Right lobe of liver (tissue), 6 donors: ENCODE data around the gene NOC3L. TPM values are rescaled to one million over a fixed set of nuclear protein-coding genes. Genes with fewer than 3 reads are reported as not detected.
A peak's percentile ranks its signal among the peaks of the same experiment; 100 is the strongest.

Experiments used
- ATAC-seq, 4 donors: fragments of 200-7000 bp; cut with Tn5 transposase; one replicate each; pipeline ENCODE4 v1.9.1; 2020; ENCODE audit warnings: mild to moderate bottlenecking in 4 of 4, moderate library complexity in 4 of 4
- DNase-seq, 3 donors: peaks; one replicate each; pipeline ENCODE4 v3.0.0-alpha.2; 2020
- H3K27ac ChIP-seq, 3 donors: fragments of 200-600 bp; one replicate each; pipeline ENCODE4 v1.8.0; 2022
- H3K27me3 ChIP-seq, 2 donors: fragments of 200-600 bp; one replicate each; pipeline ENCODE4 v1.8.0; 2022
- H3K36me3 ChIP-seq, 4 donors: fragments of 200-600 bp; sonication (generic) in 1 of 4; one replicate each; pipeline versions ENCODE4 v1.5.1 to v1.8.0; 2017 to 2022; ENCODE audit warnings: control low read depth in 1 of 4
- H3K4me1 ChIP-seq, 4 donors: fragments of 200-600 bp; sonication (generic) in 1 of 4; one replicate each; pipeline versions ENCODE4 v1.5.1 to v1.8.0; 2017 to 2022; ENCODE audit warnings: control low read depth in 1 of 4
- H3K4me3 ChIP-seq, 3 donors: fragments of 200-600 bp; one replicate each; pipeline ENCODE4 v1.8.0; 2022
- H3K9me3 ChIP-seq, 4 donors: fragments of 200-600 bp; sonication (generic) in 1 of 4; one replicate each; pipeline versions ENCODE4 v1.5.1 to v1.8.0; 2017 to 2022; ENCODE audit warnings: control low read depth in 1 of 4
- POLR2A ChIP-seq: fragments of 450-650 bp; IDR thresholded peaks from one replicate; pipeline ENCODE4 v1.6.1; 2017; ENCODE audit warnings: antibody characterized with exemption, mild to moderate bottlenecking
- WGBS: methylation state at CpG from one replicate; pipeline ENCODE4 v1.1.6; 2018; ENCODE audit warnings: low coverage, low lambda C conversion rate; ENCODE audit not compliant: insufficient coverage; ENCODE audit errors: missing lambda C conversion rate; 5-methylcytosine and 5-hydroxymethylcytosine counted together
- intact Hi-C, 2 donors: fragments of 100-400 bp; cut with DNase I; formaldehyde crosslinking; loops; one replicate each; pipeline versions ENCODE4 v1.11.2 to v1.14.1; 2022
- total RNA-seq, 6 experiments: library from RNA; depleted of rRNA in 2 of 6; stranded (reverse); fragments of >200 nt in 2 of 6; fragmentation: NEBNext Ultra II Directional in 3 of 6; extraction: Animal tissue kit (Norgen Biotek cat#: 25700) in 3 of 6; gene quantifications; one replicate each; pipeline versions ENCODE4 v1.1.0 to v1.2.4, GENCODE V29; 2016 to 2023
- TF ChIP-seq, protein P1 (sequence below), 4 donors: fragments of 200-600 bp in 3 of 4; fragments of 450-650 bp in 1 of 4; IDR thresholded peaks; one replicate each; pipeline versions ENCODE4 v1.5.1 to v1.8.0; 2016 to 2022; ENCODE audit warnings: antibody characterized with exemption in 4 of 4, mild to moderate bottlenecking in 2 of 4
- donor health status: DM: no; HTN: yes; CAD: no.
- donor health status: DM: no; HTN: no; CAD: no.
- donor health status: DM: no; HTN: no; CAD: no.
- donor health status: DM: no; HTN: yes; CAD: no.
- donor health status: DM: no; HTN: yes; CAD: no.

NOC3L gene
- total RNA-seq, 6 experiments from 2014 or later: 6.2 to 11.2 (median 9.5) TPM

- H3K4me1 ChIP-seq: peaks cover 0 to 17% (median 8%) of the 10 kb centered on the region in 4 donors
- intact Hi-C loops: no loop called here
- H3K9me3 ChIP-seq: no peaks in the 10 kb centered on the region
- DNase-seq: no peak
- H3K27ac ChIP-seq: no peak overlapping the region
- no peak for ATAC-seq
- no peaks in the 10 kb centered on the region for H3K27me3 ChIP-seq
- no peak overlapping the region for H3K4me3 ChIP-seq
- H3K36me3 ChIP-seq: no peaks in the 10 kb centered on the region
- no peak for TF ChIP-seq POLR2A
- TF ChIP-seq, protein P1, sequence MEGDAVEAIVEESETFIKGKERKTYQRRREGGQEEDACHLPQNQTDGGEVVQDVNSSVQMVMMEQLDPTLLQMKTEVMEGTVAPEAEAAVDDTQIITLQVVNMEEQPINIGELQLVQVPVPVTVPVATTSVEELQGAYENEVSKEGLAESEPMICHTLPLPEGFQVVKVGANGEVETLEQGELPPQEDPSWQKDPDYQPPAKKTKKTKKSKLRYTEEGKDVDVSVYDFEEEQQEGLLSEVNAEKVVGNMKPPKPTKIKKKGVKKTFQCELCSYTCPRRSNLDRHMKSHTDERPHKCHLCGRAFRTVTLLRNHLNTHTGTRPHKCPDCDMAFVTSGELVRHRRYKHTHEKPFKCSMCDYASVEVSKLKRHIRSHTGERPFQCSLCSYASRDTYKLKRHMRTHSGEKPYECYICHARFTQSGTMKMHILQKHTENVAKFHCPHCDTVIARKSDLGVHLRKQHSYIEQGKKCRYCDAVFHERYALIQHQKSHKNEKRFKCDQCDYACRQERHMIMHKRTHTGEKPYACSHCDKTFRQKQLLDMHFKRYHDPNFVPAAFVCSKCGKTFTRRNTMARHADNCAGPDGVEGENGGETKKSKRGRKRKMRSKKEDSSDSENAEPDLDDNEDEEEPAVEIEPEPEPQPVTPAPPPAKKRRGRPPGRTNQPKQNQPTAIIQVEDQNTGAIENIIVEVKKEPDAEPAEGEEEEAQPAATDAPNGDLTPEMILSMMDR (IDR thresholded peaks at IDR 0.05): no peak
- WGBS: 90% methylated on average over 1 of the region's 1 CpG
Observed at GRCh38 chr10:94364482-94364881, 1.7 kb upstream of the NOC3L start.

DNA sequence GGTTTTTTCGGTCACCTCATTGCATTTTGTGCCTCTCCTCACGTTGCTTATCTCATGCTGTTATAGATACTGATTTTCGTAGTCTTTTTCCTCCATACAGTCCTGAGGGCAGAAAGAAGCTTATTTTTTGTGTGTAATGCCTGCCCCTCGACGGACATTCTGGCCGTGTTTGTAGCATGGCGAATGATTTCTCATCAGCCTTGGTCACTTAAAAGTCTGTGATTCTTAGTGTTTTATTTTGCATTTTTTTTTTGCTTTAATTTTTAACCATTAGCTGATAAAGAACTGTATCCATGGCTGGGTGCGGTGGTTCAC lies 469 bp upstream of the NOC3L start:
- intact Hi-C loops: no loop called here
- H3K36me3 ChIP-seq: no peaks in the 10 kb centered on the region
- WGBS: 36% methylated on average over 8 of the region's 8 CpGs
- no peaks in the 10 kb centered on the region for H3K27me3 ChIP-seq
- ATAC-seq: peak in 1 of 4 donors; percentile 39
- no peak for TF ChIP-seq POLR2A
- TF ChIP-seq, protein P1 (IDR thresholded peaks at IDR 0.05): peak in 1 of 4 donors; percentile 20
- DNase-seq: no peak
- H3K9me3 ChIP-seq: no peaks in the 10 kb centered on the region
- peaks cover 0 to 17% (median 8%) of the 10 kb centered on the region in 4 donors for H3K4me1 ChIP-seq
- H3K4me3 ChIP-seq: peak overlapping the region; percentile 64 to 67 (median 67)
- H3K27ac ChIP-seq: peak overlapping the region in 2 of 3 donors; percentile 53 to 71

DNA sequence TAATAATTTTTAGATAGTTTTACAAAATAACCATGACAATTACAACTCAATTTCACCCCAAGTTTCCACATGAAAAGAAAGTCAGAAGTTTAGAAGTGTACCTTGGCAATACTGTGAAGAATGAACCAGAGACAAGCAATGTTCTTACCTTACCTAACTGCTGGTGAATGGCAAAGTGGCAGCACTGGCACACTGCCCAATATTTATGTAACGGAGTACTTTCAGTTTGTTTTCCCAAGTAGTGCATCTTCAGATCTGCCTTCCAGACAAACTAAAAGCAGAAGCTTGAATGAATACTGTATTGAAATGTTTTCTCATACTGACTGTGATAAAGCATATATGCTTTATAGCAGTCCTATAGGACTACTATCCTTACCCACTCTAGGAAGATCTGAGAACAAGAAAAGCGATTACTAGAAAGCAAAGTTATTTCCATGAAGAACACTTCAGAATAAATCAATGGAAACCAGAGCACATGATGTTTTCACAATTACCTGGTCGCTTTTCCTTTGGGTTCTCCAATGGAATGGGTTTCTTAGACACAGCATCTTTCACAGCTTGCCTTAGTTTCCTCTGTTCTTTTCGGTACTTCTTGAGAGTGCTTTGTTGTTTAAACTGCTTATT lies 1.5 kb downstream of the NOC3L start:
- H3K36me3 ChIP-seq: peaks cover 0 to 15% (median 0%) of the 10 kb centered on the region in 4 donors
- no peaks in the 10 kb centered on the region for H3K27me3 ChIP-seq
- WGBS: 50% methylated on average over 4 of the region's 4 CpGs
- H3K4me1 ChIP-seq: peaks cover 0 to 17% (median 8%) of the 10 kb centered on the region in 4 donors
- peak in 2 of 3 donors; percentile 25 to 71 for DNase-seq
- H3K9me3 ChIP-seq: no peaks in the 10 kb centered on the region
- intact Hi-C loops: no loop called here
- ATAC-seq: peak in 3 of 4 donors; percentile 22 to 45 (median 31)
- peak overlapping the region in 1 of 3 donors; percentile 41 for H3K27ac ChIP-seq
- peak overlapping the region in 1 of 3 donors; percentile 8 for H3K4me3 ChIP-seq
- TF ChIP-seq, protein P1 (IDR thresholded peaks at IDR 0.05): no peak
- no peak for TF ChIP-seq POLR2A

DNA sequence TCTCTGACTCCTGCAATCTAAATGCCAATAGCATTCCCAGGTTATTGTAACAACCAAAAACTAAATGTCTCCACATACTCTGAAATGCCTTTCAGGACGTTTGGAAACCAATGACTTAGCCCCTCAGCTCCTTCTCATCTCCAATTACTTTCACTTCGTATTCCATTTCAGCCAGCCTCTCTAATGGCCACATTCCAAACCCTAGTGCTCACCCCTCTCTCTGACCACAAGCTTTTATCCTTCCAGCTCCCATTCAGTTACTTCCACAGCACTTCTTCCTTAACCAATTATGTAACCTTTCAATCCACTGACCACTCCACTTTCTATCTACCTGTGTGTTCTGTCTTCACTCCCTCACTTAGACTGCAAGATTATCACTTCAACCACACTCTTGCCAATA lies 4.3 kb downstream of the NOC3L start:
- intact Hi-C loops: no loop called here
- Histone ChIP-seq H3K4me3 (no peak overlapping the region), H3K9me3 (no peaks in the 10 kb centered on the region), H3K27ac (no peak overlapping the region), H3K27me3 (no peaks in the 10 kb centered on the region), H3K36me3 (peaks cover 0 to 36% (median 1%) of the 10 kb centered on the region in 4 donors), H3K4me1 (peaks cover 0 to 17% (median 8%) of the 10 kb centered on the region in 4 donors)
- ATAC-seq (no peak), DNase-seq (no peak)
- 43% methylated on average over 2 of the region's 2 CpGs for WGBS
- TF ChIP-seq, protein P1 (IDR thresholded peaks at IDR 0.05): no peak
- no peak for TF ChIP-seq POLR2A
